Activated CD4-positive, alpha-beta T cell treated with anti-CD3 and anti-CD28 coated beads for 48 hours (primary cell): ENCODE results near the gene CCDC192.
"Not testable (repeated sequence)": the region's sequence is repeated elsewhere in the genome, so short reads cannot be mapped to it uniquely, and the experiment has no call there.

Experiments
- DNase-seq: peaks from one replicate; pipeline ENCODE4 v3.0.0-alpha.2; 2020

CCDC192 gene, protein sequence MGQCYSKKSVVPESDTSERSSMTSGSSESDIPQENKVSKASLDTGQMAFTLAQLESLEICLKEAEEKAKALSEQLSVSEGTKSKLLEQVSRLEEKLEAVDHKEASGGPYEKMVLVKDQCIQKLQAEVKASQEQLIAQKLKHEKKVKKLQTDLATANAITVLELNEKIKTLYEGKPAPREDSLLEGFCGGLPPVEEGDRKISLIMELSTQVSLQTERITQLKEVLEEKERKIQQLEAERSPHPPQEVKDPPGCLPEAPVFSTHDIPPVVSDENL

DNA sequence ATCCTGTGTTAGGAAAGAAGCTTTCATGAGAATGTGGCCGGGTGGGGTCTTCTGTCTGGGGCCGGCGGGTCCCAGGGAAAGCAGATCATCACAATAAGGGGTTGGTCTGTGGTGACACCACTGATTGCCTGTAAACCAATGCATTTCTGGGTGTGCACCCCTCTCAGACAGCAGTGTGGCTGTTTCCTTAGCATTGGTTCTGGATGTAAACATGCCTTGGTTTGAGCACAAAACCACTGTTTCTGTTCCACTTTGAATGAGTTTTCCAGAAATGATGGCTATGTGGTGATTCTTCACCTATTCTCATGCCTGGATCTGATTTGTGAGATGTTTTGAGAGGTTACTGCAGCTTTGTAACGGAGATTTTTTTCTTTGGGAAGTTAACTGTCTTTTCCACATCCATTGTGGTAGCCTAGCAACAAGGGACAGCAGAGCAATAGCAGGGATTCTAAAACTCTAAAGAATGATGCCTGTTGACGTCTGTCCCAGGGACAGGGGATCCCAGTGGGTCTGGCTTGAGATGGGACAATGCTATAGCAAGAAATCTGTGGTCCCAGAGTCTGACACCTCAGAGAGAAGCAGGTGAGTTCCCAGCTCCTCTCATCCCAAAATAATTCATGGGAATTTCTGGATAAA lies at the start of gene CCDC192:
CCDC192 (plus strand) TSS at position 466 of the 636 bp plus-strand sequence; CDS start at position 521, 55 bp downstream.
- no peak for DNase-seq

DNA sequence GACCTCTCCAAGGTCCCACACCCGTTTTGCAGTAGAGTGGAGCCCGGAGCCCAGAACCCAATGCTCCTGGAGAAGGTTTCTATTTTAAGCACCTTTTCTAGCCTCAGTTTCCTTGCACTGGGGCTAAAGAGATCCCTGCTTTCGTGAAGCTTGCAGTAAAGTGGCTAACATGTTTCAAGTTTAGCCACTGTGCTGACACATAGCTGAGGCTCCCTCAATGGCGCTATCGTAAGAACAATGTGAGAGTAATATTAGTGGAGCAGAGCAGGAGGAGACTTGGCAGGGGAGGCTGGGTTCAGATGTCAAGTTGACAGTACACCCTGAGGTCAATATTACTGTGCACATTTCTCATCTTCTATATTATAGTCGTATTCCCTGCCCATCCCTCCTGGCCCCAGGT lies 46.4 kb upstream of the CCDC192 start:
- DNase-seq = no peak

DNA sequence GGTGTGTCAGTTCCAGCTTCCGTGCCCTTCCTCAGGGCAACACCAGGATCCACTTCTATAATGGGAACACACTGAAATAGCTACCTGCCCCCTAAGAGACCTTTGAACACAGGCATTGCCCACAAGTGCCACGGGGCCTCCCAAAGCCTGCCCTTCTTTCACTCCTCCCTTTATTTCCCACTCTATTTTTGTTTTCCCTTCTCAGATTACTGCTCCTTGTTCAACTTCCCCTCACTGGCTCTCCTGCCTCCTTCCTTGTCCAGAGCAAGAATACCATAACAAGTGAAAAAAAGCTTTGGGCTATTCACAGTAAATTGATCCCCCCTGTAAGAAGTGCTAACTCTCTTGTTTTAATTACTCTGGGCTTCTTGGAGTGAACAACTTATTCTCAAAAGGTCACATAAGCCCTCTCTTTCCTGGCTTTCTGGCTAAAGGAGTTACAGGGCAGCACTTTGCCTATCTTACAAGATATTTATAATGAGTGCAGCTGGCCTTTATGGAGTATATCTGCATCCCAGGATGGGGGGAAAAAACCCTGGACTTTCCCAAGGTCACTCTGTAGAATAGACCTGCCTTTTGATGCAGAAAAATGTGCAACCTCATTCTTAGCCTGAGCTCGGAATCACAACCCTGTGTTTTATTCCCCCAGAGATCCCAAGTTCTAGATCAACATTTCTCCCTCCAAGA lies 43.0 kb upstream of the CCDC192 start:
- no peak for DNase-seq

DNA sequence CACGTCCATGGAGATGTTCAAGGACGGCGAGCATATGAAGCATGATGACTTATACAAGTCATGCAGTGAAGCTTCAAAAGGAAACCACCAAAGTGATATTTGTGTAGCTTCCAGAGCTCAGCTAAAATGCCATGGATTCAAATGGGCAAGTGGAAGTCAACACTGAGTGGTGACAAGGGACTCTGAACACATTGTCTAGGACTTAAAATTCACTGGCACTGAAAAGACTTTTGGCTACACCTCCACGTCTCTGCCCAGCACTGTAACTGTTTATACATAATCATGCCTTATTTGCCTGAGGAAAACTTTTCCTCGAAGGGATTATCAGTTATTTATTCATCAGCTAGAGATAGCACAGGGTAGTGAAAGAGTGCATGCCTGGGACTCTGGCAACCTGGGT lies 39.1 kb upstream of the CCDC192 start:
- no peak for DNase-seq

DNA sequence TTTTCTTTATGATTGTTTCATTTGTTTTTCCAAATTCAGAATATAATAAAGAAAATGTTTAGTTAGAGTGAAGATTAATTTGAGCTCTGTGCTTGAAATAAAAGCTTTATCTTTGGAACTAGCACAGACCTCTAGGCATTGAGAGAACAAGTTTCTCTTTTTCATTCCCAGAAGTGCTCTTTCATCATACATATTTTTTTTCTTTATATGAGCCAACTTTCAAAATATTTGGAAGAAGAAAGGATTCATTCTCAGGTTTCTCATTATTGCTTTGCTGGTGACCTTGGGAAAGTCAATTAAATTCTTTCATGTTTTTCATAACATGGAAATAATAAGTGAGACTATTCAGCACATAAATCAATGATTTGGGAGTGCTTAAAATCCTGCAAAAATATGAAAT lies 37.5 kb upstream of the CCDC192 start:
- DNase-seq = no peak

DNA sequence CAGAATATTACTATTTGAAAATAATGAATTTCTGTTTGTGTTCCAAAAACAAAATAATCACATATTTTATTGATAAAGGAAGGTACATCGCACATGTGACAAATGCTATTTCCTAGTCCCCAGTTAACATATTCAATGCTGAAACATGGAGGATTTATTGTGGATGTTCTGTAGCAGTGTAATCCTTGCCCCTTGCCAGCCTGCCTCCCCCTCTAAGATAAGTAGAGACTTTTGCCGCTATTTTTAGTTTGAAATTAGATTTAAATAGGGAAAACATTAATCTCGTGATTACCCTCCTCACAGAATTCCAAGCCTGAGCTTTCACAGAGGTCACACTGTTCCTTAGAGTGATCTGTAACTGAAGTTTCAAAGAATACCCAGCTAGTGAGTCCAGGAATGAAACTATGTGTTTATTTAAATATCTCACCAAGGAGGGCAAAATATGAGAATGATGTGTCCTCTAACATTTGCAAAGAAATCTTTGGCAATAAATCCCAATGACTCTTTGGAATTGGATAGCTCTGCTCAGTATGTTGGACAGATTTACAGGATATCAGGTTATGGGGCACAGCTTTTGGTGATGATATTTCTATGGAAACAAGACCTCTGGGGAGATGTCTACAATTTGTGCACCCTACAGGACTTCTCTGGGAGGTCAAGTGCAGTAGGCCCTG lies 37.0 kb upstream of the CCDC192 start:
- no peak for DNase-seq

DNA sequence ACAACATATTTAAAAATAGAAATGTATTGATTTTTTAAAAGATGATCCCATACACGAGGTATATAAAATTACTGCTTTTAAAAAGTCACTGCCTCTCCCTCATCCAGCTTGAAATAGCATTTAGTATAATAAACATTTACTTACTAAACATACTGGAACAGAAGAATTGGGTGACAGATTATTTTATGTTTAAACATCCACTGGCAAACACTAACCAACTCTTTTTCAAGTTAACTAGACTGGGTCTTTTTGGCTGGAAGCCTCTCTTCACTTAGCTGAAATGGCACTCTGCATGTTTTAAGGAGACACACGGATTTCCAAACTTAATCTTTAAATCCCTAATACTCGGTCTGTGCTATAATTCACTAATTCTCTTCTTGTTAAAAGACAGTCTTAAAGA lies 35.3 kb upstream of the CCDC192 start:
- no peak for DNase-seq

DNA sequence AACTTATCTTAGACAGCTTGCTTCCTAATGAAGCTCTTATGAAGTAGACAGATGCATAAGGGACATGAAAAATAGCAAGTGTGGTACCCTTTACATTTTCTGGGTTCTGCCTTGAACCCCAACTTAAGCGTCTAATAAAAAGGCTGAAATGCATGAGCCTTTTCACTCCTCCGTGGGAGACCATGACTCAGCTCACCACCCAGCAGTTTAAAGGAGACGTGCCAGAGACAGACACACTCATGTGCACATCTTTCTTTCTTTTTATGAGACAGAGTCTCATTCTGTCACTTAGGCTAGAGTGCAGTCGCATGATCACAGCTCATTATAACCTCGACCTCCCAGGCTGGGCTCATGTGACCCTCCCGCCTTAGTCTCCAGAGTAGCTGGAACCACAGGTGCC lies 32.0 kb upstream of the CCDC192 start:
- no peak for DNase-seq

DNA sequence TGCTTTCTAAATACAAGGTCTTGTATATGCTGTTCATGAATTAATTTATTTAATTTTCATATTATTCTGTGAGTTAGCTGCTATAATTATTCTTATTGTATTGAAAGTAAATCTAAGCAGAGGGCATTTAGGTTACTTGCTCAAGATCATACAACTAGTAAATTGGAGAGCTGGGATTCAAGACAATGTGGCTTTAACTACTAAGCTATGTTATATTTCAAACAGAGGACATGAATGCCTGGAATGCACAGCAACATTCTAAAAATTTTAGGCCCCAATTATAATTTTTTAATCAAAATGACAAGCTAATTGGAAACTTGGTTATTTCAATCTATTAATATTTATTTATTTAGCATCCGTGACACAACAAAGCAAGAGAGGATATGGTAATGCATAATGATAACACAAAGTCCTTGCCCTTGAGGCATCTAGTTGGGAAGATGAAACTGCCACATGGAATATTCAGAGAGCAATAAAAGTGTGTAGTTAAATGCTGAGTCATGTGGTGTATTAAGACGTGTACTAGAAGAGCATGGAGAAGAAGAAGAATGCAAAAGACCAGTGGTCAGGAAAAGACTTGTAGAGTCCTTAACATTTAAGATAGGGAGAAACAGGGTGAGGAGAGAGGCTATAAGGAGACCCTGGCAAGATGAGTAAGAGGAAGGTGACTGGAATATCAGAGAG lies 29.9 kb upstream of the CCDC192 start:
- DNase-seq = no peak

DNA sequence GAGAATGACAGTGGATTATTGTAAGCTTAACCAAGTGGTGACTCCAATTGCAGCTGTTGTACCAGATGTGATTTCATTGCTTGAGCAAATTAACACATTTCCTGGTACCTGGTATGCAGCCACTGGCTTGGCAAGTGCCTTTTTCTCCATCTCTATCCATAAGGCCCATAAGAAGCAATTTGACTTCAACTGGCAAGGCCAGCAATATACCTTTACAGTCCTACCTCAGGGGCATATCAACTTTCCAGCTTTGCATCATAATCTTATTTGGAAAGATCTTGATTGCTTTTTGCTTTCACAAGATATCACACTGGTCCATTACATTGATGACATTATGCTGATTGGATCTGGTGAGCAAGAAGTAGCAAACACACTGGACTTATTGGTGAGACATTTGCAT lies 26.2 kb upstream of the CCDC192 start:
- not testable (repeated sequence) for DNase-seq

DNA sequence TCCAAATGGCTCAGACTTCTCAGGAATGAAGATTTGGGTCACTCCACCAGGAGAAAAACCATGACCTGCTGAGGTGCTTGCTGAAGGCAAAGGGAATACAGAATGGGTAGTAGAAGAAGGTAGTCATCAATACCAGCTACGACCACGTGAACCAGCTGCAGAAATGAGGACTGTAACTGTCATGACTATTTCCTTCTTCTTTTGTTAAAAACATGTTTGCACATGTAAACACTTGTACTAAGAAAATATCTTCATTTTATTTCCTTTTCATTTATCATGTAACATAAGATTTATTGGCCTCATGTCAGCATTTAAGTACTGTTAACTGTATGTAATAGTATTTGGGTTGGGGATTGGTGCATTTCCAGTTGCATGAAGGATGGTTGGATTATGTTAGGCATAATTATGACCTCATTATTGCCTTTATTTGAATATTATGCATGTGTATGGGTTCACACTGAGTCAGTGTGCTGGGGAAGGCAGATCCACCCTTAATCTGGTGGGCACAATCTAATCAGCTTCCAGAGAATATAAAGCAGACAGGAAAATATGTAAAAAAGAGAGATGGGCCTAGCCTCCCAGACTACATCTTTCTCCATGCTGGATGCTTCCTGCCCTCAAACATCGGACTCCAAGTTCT lies 23.4 kb upstream of the CCDC192 start:
- not testable (repeated sequence) for DNase-seq

DNA sequence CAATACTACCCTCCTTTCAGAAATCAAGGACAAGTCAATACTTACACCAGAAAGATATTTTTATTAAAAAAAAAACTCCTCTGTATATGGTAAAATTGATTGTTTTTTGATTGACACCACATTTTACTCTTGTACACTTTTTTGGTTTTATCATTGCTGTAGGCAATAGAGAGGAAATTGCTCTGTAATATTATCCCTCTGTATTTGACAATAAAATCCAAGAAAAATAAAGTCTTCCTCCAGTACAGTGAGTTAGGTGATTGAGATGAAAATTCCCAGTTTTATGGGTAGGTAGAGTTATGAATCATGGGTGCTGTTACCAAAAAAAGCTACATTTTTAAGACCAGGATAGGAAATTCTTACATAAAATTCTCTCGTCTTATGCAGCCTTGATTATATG lies 22.6 kb upstream of the CCDC192 start:
- no peak for DNase-seq

DNA sequence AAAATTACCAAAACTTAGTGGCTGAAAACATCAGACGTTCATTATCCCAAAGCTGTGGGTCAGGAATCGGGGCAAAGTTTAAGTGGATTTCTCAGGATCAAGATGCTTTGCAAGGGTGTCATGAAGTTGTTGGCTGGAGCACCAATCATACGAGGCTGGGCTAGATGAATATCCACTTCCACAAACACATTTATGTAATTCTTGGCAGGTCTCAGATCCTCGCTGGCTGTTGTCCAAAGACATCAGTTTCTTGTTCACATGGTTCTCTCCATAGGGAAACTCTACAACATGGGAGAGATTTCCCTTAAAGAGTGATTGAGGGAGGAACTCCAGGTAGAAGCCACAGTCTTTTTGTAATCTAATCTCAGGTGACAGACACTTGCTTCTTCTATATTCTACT lies 20.2 kb upstream of the CCDC192 start:
- DNase-seq = no peak

DNA sequence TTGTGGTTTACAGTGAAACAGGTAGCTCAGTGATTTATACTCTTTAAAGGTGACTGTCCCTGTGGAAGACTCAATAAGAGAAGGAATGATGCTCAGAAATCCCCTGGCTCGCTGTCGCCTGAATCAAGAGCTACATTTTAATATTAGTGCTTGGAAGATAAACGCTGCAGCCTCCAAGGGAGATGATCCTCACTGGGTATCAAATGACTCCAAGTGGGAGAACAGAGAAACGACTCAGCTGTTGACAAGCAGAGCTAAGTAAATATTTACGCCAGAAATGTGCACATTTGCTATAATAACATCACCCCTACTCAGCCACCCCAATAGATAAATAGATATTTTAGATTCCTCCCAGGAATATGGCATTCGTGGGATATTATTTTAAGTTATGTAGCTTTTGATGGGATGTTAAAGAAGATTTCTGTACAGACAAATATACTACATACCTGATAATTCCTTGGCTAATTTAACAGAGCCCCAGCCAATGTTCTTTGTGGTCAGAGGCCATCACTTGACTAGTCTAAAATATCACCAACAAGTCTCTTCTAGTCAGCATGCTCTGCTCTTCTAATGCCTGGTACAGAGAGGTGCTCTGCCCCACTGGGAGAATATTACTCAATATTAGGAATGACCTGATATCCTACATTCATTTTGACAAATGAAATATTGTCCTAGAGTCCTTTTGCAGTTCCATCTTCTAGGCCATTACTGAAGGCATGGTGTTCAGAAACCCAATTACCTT lies 18.3 kb upstream of the CCDC192 start:
- no peak for DNase-seq

DNA sequence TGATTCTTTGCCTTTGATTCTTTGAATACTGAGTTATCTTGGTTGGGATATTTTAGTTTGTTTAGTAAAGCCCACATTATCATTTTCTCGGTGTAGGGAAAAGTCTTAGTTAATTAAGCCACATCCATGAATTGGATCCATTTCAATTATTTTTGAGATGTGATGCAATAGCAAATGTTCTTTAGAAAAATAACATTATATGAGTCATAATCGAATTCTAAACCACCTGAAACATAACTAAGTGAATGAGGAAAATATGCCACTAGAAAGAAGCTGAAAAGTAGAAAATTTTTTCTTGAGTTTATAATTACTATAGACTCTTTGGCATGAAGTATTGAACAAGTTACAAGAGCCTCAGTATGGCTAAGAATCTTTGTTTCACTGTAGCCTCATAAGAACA lies 17.5 kb upstream of the CCDC192 start:
- DNase-seq = no peak

DNA sequence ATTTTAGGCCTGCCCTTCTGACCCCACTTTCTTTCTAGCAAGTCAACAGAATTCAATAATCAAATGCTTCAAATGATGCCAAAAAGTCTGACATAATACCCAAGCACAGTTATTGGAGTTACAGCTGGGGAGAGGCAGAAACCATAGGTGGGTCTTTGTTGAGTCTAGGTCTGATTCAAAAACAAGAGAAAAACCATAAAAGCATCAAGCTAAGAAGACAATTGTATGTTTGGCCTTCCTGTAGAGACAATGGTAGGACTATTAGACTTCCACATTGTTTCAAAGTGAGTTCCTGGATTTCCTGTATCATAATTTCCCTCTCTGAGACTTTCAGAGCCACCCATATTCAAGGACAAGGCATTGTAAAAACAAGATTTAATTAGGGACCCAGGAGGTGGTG lies 16.8 kb upstream of the CCDC192 start:
- DNase-seq = no peak

DNA sequence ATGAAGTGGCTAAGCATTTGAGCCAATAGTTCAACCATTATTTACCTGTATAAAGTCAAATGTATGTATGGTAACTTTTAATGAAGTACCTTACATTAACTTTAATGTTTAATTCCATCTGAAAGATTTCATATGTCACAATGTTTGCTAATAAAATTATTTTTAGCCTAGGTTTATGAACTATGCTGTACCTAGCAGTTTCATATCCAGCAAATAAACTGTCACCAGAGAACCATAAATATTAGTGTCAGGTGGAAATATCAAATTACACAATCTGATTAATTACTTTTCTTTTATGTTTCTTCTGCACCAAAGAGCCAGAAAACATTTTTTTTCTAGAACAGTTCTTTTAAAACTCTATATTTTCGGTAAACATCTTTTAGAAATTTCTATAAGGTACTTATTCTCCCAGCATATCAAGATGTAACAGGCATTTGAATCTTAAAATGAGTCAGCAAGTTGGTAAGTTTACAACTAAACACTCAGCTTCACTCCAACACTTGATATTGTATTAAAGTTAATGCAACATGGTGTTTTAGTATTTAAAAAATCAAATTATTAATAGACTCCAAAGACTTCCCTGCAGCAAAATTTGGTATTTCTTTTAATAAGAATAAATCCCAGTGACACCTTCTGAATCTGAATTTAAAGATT lies 8.5 kb upstream of the CCDC192 start:
- no peak for DNase-seq

DNA sequence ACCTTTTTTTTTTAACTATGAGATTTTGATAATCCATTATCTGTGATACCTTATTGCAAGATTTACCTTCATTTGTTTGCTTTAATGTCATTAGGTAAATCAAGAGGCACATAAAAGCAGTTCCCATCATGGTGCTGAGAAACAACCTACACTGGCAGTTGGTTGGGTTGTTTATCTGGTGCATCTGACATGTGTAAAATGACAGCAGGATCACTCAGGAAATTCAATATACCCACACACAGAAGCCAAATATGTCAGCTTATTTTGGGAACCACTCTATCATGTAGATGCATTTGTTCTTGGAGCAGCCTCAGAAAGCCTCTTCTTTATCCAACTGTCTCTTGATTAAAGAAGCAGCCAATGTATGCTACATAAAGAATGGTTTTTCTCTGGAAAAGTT lies 7.8 kb upstream of the CCDC192 start:
- no peak for DNase-seq

DNA sequence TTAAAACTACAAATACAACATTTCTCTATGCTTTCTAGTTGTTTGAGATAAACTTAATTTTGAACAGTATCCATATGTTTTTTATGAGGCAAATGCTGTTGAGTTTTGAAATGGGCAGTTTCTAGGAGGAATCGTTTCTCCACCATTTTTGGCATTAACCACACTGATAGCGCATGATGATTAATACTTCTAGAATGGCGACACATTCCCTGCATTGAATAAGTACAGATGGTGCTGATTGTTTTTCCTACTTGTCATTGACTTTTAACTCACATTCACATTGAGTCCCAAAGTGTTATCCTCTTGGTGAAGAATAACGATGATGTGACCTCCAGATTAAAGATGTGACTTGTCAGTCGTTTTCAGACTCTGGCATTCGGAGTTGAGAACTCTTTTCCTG lies 6.5 kb upstream of the CCDC192 start:
- no peak for DNase-seq

DNA sequence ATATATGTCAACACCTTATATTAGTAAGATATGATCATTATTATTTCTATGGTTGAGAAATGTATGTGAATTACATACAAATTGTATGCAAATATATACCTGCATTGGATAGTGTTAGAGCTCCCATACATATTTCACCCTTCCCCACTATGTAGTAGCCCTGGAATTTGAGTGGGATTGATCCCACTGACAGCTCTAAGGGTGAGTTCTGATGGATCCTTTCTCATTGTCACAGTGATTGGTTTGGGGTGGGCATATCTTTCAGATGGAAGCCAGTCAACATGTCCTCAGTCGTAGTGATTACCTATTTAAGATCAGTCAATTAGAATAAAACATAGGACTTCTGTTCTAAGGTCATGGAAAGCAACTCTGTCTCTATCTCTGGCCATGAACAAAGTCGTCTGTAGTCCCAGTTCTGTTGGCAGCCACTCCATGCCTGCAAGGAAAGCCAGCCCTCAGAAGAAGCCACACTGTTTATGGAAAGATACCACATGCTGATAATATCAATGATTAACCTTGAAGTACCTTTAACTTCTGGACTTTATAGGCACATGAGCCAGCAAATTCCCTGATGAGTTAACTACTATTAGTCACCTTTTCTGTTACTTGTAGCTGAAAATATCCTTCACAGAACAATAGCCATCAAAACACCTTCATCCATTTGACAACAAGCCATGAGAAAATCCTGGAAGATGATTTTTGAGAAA lies 5.1 kb upstream of the CCDC192 start:
- DNase-seq = no peak

DNA sequence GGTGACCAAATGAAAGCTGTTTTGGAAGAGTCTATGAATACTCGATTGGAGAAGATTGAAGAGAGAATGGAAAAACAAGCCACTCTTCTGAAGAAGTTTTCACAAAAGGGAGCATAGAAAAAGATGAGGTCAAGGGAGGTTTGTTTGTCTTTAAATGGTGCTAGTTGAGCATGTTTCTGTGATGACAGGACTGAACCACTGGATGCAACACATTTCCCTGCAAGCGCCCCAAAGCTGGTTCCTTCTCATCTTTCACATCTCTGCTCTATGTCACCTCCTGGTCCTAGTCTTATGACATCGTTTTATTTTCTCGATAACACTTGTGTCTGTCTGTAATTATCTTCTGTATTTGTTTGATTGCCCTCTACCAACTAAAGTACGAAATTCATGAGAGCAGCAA lies 3.8 kb upstream of the CCDC192 start:
- no peak for DNase-seq
